H1 (cell line): ENCODE measurements around the gene CROT. TPM values are rescaled to one million over a fixed set of nuclear protein-coding genes. Genes with fewer than 3 reads are reported as not detected.

Experiments
- TBP ChIP-seq: IDR thresholded peaks from 2 replicates; pipeline ENCODE4 v1.6.1; 2011; ENCODE audit warnings: low read depth, low read length, improper control_type of control experiment
- TEAD4 ChIP-seq: IDR thresholded peaks from 2 replicates; pipeline ENCODE4 v1.6.1; 2012; ENCODE audit warnings: low read depth, low read length, inconsistent platforms, mixed read lengths
- polyA plus RNA-seq, 7 experiments: library from polyadenylated mRNA; depleted of rRNA in 3 of 7; stranded (reverse) in 5 of 7; unstranded in 2 of 7; fragments of >200 nt in 5 of 7; fragments of 200-250 nt in 2 of 7; gene quantifications; 1 replicate in 5 of 7; 2 replicates in 1 of 7; 4 replicates in 1 of 7; pipeline versions ENCODE4 v1.2.1 to v1.2.3, GENCODE V29; 2011 to 2013; ENCODE audit warnings: missing spikeins in 2 of 7, mixed read lengths in 2 of 7
- small RNA-seq: library from polyadenylated mRNA; stranded (forward); fragments of <200 nt; extraction: miRNeasy Mini kit (QIAGEN cat#:217004); gene quantifications from one replicate; pipeline ENCODE3, GENCODE V24; 2013; ENCODE audit not compliant: insufficient read depth
- total RNA-seq: library from RNA; stranded (reverse); fragmentation: NEBNext Ultra II Directional; extraction: Animal tissue kit (Norgen Biotek cat#: 25700); gene quantifications from 2 replicates; pipeline ENCODE4 v1.2.1, GENCODE V29; 2021
- TF ChIP-seq, protein P1 (sequence below), 3 experiments: IDR thresholded peaks; 1 replicate in 2 of 3; 2 replicates in 1 of 3; pipeline versions ENCODE4 v1.5.1 to v1.6.1; 2011; ENCODE audit warnings: low read length in 3 of 3, mild to moderate bottlenecking in 3 of 3, inconsistent platforms in 2 of 3, low read depth in 1 of 3, moderate library complexity in 1 of 3; ENCODE audit not compliant: insufficient read depth in 1 of 3; ENCODE audit errors: control extremely low read depth in 1 of 3

CROT gene
- total and polyA plus RNA-seq, 2 of the 8 experiments (the other 6 are each of a cell fraction or from before 2014, with no cell fraction given), result 2.2 to 5.6 TPM

DNA sequence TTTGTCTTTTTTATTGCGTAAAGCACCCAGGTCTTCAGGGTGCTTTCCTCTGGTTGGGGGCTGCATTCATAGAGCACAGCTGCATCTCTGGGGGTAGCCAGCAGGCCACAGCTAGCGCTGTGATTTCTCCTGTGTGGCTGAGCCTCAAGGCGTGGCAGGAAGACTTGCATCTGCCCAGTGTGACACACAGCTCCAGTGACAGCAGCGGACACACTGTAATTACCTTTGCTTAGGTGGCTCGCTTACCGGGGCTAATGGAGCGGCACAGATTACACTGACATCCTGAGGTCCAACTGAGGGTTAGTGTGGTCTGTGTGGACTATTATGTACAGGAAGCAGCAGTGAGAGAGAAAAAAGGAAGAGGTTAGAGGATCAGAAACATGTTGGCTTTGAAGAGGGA is 102.9 kb downstream of the CROT start (continued):
- TF ChIP-seq TEAD4 (no peak), TBP (no peak)
- TF ChIP-seq, protein P1, sequence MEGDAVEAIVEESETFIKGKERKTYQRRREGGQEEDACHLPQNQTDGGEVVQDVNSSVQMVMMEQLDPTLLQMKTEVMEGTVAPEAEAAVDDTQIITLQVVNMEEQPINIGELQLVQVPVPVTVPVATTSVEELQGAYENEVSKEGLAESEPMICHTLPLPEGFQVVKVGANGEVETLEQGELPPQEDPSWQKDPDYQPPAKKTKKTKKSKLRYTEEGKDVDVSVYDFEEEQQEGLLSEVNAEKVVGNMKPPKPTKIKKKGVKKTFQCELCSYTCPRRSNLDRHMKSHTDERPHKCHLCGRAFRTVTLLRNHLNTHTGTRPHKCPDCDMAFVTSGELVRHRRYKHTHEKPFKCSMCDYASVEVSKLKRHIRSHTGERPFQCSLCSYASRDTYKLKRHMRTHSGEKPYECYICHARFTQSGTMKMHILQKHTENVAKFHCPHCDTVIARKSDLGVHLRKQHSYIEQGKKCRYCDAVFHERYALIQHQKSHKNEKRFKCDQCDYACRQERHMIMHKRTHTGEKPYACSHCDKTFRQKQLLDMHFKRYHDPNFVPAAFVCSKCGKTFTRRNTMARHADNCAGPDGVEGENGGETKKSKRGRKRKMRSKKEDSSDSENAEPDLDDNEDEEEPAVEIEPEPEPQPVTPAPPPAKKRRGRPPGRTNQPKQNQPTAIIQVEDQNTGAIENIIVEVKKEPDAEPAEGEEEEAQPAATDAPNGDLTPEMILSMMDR (IDR thresholded peaks at IDR 0.05; ENCODE audit: control extremely low read depth in 1 of 3, insufficient read depth in 1 of 3, low read depth in 1 of 3, low read length in 3 of 3), result no peak

Small RNA genes lying within 50 kb of the gene (small RNA-seq; reads per million reads assigned to genes)
- not detected for gene RF02195
- gene RF02196, result not detected

Other genes with a start within 250 kb of the CROT start
- 76.9 and 86.0 TPM in 2 replicates for gene DMTF1, start 193.2 kb upstream of the CROT start, total RNA-seq
- gene DMTF1, start 193.2 kb upstream of the CROT start, polyA plus RNA-seq (2011; rRNA removed), result 70.7 and 115 TPM in 2 replicates
- 26.0 and 27.6 TPM in 2 replicates for gene TMEM243, start 125.9 kb upstream of the CROT start, total RNA-seq
- 16.4 and 23.7 TPM in 2 replicates for gene TMEM243, start 125.9 kb upstream of the CROT start, polyA plus RNA-seq (2011; rRNA removed)
- gene ABCB4, start 130.0 kb downstream of the CROT start, total RNA-seq, result 0.57 and 0.60 TPM in 2 replicates
- 0.38 and 0.54 TPM in 2 replicates for gene ABCB4, start 130.0 kb downstream of the CROT start, polyA plus RNA-seq (2011; rRNA removed)